GM21381 (cell line): Measurements from ENCODE around the gene PAK1IP1.
"Not testable (repeated sequence)": the region's sequence is repeated elsewhere in the genome, so short reads cannot be mapped to it uniquely, and the experiment has no call there.

Experiments
- ATAC-seq: cut with Tn5 transposase; IDR thresholded peaks from one replicate; pipeline ENCODE4 v1.9.1; 2021; ENCODE audit warnings: mild to moderate bottlenecking, moderate library complexity; ENCODE audit not compliant: unreplicated experiment

The PAK1IP1 gene

DNA sequence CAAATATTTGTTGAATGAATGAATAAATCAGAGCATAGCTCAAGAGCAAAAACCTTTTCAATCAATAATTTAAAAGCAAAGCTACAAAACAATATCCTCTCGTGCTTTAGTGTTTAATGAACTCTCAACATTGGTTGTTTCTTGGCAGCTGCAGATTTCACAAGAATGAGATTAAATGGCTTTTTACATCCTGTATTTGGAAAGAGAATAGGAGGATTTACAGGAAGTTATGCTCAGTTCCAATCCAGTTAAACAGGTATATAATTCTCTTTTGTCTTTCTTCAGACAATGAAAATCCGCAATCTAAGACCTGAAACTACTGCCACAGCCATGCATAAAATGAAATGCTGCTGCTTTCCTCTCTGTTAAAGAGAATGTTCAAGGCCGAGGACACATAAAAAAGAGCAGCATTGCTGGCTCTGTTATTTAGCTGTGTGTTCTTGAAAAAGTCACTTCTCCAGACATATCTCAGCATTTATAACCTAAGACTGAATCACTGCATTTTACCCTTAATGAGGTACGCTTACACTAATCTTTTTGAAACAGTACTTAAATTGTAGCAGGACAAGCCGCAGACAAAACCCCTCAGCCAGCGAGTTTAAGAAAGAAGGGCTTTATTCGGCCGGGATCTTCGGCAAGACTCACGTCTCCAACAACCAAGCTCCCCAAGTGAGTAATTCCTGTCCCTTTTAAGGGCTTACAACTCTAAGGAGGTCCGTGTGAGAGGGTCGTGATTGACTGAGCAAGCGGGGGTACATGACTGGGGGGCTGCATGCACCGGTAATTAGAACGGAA lies 3.9 kb upstream of the PAK1IP1 start:
- no peak for ATAC-seq

DNA sequence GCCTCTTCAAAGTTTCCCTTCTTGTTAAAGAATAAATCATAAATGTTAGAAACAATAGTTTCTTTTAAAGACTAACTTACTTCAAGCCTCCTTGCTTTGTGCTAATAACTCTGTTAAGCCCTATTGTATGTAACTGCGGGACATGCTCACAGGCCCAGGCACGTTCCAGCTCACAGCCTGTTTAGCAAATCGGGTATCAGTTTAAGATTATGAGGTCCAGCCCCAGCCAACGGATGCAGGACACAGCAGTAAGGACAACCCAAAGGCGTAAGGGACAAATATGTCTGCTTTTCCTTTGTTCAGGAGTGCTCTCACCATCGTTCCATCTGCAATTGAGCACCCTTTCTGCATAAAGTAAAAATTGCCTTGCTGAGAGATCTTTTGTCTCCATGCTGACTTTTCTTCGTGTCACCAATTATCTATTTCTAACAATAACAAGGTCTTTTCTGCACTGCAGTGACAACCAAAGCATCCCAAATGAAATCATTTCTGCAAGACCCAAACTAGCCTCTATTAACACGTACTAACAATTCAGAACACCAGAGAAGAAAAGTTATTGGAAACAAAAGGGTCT lies 1.7 kb upstream of the PAK1IP1 start:
- ATAC-seq: no peak

DNA sequence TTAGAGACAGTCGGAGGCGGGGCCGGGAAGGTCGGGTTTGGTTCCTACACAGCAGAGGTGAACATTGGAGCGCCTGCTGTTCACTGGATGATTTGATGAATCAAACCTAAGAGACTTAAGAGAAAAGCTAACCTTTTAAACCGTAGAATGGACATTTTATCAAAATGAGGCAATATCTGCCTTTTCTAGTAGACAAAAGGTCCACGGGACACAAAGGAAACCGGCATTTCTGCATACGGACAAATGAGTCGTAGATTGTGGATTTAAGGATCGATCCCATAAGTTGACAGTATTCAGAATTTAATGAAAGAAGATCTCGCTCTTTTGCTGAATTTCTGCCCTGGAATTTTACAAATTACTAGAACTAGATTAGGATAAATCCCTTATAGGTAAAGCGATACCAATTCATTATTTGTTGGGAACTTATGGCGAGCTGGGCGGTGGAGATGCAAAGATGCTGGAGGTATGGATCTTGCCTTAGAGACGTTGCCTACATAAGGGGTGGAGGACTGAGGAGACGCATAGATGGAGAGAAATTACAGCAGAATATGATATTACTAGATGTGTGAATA lies 400 bp downstream of the PAK1IP1 start:
- ATAC-seq: no peak

DNA sequence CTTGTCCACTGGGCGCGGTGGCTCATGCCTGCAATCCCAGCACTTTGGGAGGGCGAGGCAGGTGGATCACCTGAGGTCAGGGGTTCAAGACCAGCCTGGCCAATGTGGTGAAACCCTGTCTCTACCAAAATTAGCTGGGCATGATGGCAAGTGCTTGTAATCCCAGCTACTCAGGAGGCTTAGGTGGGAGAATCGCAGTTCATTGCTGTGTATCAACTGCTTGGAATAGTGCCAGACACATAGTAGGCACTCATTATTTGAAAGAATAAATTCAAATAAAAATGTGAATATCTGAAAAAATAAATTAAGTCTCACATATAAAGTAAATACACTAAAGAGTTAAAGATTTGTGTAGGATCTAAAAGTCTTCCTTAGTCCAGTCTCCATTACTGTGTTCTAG lies 1.9 kb downstream of the PAK1IP1 start:
- ATAC-seq: no peak

DNA sequence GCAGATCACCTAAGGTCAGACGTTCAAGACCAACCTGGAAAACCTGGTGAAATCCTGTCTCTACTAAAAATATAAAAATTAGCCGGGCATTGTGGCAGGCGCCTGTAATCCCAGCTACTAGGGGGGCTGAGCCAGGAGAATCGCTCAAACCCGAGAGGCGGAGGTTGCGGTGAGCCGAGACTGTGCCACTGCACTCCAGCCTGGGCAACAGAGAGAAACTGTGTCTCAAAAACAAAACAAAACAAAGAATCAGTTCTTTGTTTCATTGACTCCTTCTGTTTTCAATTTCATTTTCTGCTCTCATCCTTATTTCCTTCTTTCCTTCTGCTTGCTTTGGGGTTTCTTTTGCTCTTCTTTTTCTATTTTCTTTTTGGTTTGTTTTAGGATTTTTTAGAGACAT lies 19.2 kb downstream of the PAK1IP1 start:
- ATAC-seq: no peak

DNA sequence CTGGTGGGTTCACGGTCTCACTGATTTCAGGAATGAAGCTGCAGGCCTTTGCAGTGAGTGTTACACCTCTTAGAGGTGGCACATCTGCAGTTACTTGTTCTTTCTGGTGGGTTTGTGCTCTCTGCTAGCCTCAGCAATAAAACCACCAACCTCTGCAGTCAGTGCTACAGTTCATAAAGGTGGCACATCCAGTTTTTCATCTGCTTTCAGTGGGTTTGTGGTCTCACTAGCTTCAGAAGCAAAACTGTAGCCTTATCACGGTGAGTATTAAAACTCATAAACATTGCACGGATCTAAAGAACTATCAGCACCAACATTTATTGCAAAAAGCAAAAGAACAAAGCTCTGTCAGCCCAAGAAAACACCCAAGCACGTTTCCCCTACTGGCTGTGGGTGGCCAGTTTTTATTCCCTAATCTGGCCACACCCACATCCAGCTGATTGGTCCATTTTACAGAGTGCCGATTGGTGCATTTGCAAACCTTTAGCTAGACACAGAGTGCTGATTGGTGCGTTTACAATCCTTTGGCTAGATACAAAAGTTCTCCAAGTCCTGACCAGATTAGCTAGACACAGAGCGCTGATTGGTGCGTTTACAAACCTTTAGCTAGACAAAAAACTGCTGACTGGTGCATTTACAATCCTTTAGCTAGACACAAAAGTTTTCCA lies 24.7 kb downstream of the PAK1IP1 start:
- ATAC-seq: no peak

DNA sequence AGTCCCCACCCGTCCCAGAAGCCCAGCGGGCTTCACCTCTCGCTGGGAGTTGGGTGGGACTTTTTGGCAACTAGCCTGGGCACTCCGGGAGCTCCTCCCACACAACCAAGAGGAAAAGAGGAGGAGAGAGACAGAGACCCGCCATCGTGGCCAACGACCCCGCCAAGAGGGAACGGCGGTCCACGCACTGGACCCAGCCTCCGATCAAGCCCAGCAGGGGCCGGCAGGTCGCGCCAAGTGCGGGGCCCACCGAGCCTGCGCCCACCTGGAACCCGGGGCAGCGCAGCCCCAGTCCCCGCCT lies 25.1 kb downstream of the PAK1IP1 start:
- ATAC-seq: no peak

DNA sequence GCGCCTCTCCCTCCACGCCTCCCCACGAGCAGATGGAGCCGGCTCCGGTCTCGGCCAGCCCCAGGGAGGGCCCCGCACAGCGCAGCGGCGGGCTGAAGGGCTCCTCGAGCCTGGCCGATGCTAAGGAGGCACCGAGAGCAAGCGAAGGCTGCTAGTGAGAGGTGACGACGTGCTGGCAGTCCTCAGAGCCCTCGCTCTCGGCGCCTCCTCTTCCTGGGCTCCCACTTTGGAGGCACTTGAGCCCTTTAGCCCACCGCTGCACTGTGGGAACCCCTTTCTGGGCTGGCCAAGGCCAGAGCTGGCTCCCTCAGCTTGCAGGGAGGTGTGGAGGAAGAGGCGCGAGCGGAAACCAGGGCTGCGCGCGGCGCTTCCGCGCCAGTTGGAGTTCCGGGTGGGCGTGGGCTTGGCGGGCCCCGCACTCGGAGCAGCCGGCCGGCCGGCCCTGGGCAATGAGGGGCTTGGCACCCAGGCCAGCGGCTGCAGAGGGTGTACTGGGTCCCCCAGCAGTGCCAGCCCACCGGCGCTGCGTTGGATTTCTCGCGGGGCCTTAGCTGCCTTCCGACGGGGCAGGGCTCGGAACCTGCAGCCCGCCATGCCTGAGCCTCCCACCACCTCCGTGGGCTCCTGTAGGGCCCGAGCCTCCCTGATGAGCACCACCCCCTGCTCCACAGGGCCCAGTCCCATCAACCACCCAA lies 25.6 kb downstream of the PAK1IP1 start:
- ATAC-seq: no peak

DNA sequence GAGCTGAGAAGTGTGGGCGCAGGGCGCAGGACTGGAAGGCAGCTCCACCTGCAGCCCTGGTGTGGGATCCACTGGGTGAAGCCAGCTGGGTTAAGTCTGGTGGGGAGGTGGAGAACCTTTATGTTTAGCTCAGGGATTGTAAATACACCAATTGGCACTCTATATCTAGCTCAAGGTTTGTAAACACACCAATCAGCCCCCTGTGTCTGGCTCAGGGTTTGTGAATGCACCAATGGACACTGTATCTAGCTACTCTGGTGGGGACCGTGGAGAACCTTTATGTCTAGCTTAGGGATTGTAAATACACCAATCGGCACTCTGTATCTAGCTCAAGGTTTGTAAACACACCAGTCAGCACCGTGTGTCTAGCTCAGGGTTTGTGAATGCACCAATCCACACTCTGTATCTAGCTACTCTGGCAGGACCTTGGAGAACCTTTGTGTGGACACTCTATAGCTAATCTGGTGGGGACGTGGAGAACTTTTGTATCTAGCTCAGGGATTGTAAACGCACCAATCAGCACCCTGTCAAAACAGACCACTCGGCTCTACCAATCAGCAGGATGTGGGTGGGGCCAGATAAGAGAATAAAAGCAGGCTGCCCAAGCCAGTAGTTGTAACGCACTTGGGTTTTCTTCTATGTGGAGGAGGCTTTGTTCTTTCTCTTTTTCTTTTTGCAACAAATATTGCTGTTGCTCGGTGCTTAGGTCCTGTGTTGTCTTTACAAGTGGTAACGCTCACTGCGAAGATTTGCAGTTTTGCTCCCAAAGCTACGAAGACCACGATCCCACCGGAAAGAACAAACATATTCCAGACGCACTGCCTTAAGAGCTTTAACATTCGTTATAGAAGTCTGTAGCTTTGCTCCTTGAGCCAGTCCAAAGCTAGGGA lies 26.4 kb downstream of the PAK1IP1 start:
- ATAC-seq: not testable (repeated sequence)

DNA sequence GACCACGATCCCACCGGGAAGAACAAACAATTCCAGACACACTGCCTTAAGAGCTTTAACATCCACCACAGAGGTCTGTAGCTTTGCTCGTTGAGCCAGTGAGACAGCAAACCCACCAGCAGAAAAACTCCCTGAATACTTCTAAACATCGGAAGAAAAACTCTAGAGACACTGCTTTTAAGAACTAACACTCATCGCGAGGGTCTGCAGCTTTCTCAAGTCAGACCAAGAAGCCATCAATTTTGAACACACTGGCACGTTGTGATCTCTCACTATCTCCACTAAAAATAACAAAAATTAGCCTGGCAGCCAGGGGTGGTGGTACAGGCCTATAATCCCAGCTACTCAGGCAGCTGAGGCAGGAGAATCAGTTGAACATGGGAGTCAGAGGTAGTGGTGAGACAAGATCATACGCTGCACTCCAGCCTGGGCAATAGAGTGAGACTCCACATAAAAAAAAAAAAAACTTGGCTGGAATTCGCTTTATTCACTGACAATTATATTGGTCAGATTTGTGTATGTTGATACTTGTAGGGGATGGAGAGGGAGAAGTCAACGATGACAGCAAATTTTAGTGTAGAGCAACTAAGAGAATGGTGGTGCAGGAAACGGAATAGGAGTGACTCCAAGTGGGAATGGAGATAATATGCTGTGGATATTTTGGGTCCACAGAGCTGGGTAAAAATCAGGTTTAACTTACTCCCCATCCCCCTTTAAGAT lies 27.2 kb downstream of the PAK1IP1 start:
- ATAC-seq: no peak

DNA sequence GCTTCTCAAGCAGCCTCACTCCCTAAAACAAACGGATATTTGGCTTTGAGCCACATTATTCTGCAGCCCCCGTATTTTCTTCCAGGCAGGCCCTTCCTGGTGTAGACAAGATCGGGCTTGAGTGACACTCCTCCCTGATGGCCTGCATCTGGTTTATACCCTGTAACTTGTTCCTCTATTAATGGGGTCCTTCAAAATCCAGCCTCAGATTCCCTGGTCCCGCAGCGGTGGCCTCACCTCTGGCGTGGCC lies 27.7 kb downstream of the PAK1IP1 start:
- no peak for ATAC-seq

DNA sequence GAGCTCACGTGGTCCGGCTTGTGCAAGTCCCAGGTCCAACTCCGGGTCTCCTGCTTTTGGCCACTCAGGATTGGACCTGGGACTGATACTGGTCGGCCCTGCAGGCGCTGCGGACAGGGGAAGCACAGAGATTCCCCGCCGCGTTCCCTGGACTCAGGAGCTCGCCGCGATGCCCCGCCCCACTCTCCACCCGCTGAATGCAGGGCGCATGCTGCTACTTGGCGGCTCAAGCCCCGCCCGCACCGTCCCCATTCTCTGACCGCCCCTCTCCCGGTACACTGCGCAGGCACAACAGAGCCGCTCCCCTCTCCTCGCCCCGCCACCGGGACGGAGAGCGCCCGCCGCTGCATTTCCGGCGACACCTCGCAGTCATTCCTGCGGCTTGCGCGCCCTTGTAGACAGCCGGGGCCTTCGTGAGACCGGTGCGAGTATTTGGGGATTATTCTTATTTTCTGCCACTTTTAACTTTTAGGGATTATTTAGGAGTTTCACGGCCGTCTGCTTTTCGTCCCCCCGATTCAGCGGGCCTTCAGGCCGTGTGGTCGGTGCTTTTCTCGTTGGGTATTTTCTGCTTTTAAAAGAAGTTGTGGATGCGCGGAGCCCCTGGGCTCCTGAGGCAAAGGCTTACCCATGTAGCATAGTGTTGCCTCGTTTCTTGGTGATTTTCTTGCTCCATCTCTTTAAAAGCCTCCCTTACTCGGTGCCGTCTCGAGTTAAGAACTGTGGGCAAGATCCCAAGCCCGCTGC lies 28.2 kb downstream of the PAK1IP1 start, which contains the start of gene TMEM14C:
Gene TMEM14C (plus strand): TSS at position 251 of the 747 bp plus-strand sequence. CDS start 1,544 bp downstream, outside the sequence.
- peak; percentile 96 for ATAC-seq

DNA sequence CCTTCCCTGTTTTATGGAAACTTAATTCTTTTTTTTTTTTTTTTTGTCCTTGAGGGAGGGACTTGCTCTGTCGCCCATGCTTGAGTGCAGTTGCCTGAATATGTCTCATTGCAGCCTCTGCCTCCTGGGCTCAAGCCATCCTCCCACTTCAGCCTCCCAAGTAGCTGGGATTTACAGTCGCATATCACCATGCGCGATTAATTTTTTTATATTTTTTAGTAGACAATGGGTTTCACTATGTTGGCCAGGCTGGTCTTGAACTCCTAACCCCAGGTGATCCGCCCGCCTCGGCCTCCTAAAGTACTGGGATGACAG lies 28.8 kb downstream of the PAK1IP1 start:
- ATAC-seq: no peak

DNA sequence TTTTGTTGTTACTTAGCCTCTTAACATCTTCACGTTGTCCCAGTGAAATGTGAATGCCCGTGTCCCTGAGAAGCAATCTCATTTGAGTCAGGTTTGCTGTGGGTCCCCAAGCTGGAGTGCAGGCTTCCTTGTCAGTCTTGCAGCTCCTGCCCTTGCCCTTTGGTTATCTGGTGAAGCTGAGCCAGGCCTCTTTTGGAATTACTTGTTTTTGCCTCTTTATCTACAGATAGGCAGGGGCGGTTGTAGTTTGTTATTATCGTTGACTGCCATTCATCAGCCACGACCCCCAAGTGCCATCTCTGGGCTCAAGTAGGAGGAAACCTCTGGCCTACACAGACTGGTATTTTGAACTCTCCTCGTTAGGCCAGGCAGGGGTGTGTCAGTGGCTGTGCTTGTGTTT lies 30.3 kb downstream of the PAK1IP1 start:
- ATAC-seq: no peak

DNA sequence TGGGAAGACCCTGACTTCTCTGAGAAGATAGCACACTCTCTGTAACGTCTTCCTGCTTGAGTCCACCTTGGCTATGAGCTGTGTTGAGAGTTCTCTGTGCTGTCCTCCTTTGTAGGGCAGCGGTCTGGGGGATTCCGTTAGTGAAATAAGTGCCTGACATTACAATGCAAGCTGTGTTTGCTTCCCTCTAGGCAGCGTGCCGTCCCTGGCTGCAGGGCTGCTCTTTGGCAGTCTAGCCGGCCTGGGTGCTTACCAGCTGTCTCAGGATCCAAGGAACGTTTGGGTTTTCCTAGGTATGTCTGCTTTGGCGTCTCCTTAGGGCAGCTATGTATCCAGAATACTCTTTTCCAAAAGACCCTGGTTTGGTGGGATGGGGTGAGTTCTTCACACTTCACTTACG lies 30.9 kb downstream of the PAK1IP1 start:
- no peak for ATAC-seq

DNA sequence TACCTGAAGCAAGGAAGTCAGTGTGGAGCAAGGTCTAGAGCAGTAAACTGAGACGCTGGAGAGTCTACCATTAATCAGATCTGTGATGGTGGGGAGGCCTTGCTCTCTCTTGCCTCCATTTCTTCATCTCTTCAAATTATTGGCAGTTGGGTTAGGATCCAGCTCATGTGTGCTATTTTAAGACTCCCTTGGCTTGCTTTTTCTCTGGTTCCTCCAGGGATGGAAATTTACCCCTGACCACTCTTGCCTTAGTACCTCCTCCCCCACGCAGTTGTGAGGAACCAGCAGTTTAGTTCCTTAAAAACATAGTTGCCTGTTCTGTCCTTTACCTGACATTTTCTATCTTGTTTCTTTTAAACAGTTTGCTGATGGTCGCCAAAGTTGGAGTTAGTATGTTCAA lies 35.5 kb downstream of the PAK1IP1 start:
- no peak for ATAC-seq

DNA sequence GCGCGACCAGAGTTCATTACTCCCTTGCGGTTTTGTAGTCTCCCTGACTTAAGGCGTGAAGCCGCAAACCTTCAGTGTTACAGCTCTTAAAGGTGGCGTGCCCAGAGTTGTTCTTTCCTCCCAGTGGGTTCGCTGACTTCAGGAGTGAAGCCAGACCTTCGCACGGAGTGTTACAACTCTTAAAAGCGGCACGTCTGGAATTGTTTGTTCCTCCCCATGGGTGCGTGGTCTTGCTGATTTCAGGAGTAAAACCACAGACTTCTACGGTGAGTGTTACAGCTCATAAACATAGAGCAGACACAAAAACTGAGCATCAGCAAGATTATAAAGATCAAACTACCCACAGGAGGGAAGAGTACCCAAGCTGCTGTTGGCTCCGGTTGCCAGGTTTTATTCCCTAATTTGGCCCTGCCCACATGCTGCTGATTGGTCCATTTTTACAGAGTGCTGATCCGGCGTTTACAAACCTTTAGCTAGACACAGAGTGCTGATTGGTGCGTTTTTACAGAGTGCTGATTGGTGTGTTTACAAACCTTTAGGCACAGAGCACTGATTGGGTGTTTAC lies 38.5 kb downstream of the PAK1IP1 start:
- no peak for ATAC-seq

DNA sequence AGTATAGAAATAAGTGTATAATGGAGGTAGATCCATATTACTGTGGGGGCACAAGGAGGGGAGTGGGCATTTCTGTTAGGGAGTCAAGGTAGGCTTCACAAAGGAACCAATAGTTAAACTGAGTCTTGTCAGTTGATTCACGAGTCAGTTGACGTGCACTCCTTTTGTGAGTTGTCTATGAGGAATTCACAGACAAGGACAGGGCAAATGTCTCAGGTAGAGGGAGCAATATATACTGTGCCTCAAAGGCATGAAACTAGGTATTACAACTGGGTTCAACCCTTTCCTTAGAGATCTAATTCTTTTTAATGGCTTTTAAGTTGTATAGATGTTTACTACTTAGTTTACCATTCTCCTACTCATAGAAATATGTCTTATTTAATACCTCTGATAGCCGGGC lies 39.1 kb downstream of the PAK1IP1 start:
- no peak for ATAC-seq

DNA sequence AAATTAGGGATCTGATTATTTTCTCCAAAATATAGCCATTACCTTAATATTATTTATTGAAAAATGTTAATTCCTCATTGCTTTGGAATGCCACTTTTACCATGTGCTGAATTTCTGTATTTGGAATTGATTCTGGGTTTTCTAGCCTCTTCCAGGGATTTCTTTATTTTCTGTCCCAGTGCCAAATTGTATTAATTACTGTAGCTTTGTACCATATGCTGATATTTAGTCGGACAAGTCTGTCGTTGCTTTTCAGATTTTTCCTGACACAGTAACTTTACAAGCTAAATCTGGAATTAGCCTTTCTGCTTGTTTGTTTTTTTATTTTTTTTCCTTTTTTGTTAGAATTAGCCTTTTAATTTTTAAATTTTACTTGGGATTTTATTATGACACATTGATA lies 42.0 kb downstream of the PAK1IP1 start:
- no peak for ATAC-seq
